Endothelial cell of umbilical vein (primary cell): Measurements from ENCODE around the gene GALNT1. TPM values are rescaled to one million over a fixed set of nuclear protein-coding genes. Genes with fewer than 3 reads are reported as not detected.
A peak's percentile ranks its signal among the peaks of the same experiment; 100 is the strongest.

Experiments
- BruUV-seq: library from RNA; stranded (reverse); fragments of 400-500 nt; replicated peaks from 2 replicates; lab custom pipeline; 2021; lab: Mats Ljungman, UMichigan
- CTCF ChIA-PET: fragments of 300-600, 350-600 bp; sonication (Branson Sonifier 250); formaldehyde crosslinking; loops from one replicate; lab custom pipeline; 2021; ENCODE audit warnings: antibody characterized with exemption, inconsistent platforms; lab: Charles Lee
- POLR2A ChIA-PET: fragments of 300-600, 350-600 bp; sonication (Branson Sonifier 250); formaldehyde crosslinking; loops from one replicate; lab custom pipeline; 2021; ENCODE audit warnings: antibody characterized with exemption, inconsistent platforms; lab: Charles Lee
- DNase-seq: peaks from one replicate; pipeline ENCODE4 v3.0.0-alpha.2; 2011; ENCODE audit warnings: low read depth, low spot score
- FAIRE-seq: peaks from 2 replicates; lab custom pipeline; 2011; peaks lifted over from hg19 to GRCh38; lab: Jason Lieb, UNC
- H2AFZ ChIP-seq: 2 replicates; pipeline ENCODE4 v1.6.0; 2012; ENCODE audit warnings: low read depth, low read length, control low read depth, inconsistent platforms
- H3K27ac ChIP-seq: 2 replicates; pipeline ENCODE4 v1.5.1; 2011; ENCODE audit warnings: low read depth, mild to moderate bottlenecking, control low read depth, low read length, moderate library complexity; ENCODE audit not compliant: insufficient read depth
- H3K27me3 ChIP-seq, 2 experiments: 2 replicates each; pipeline versions ENCODE4 v1.6.0 to v1.6.1; 2011; ENCODE audit warnings: low read length in 2 of 2, mixed read lengths in 1 of 2; ENCODE audit not compliant: control insufficient read depth in 2 of 2, insufficient read depth in 2 of 2
- H3K36me3 ChIP-seq, 2 experiments: 2 replicates in 1 of 2; 3 replicates in 1 of 2; pipeline ENCODE4 v1.5.1; 2011; ENCODE audit warnings: low read length in 2 of 2, mild to moderate bottlenecking in 1 of 2, moderate library complexity in 1 of 2; ENCODE audit not compliant: control insufficient read depth in 2 of 2, insufficient read depth in 2 of 2; ENCODE audit errors: extremely low read depth in 1 of 2
- H3K4me1 ChIP-seq: 3 replicates; pipeline ENCODE4 v1.5.1; 2011; ENCODE audit warnings: mild to moderate bottlenecking, low read length; ENCODE audit not compliant: control insufficient read depth, insufficient read depth; ENCODE audit errors: extremely low read depth
- H3K4me2 ChIP-seq: 2 replicates; pipeline ENCODE4 v1.6.1; 2011; ENCODE audit warnings: low read length, control low read depth, mixed read lengths; ENCODE audit not compliant: insufficient read depth
- H3K4me3 ChIP-seq, 3 experiments: fragments of 200-600 bp in 1 of 3; sonication (generic), shearing (Covaris generic) in 1 of 3; replicated peaks in 1 of 3; 2 replicates each; pipeline ENCODE4 v1.5.1; 2011 to 2016; ENCODE audit warnings: control low read depth in 3 of 3, low read length in 3 of 3, mild to moderate bottlenecking in 2 of 3, inconsistent platforms in 1 of 3, low read depth in 1 of 3, moderate library complexity in 1 of 3; ENCODE audit not compliant: insufficient read depth in 1 of 3
- H3K79me2 ChIP-seq: 2 replicates; pipeline ENCODE4 v1.6.0; 2012; ENCODE audit warnings: low read length, inconsistent platforms; ENCODE audit not compliant: control insufficient read depth, insufficient read depth
- H3K9ac ChIP-seq: replicated peaks from 2 replicates; pipeline ENCODE3; 2011; ENCODE audit warnings: low read length, control low read depth; ENCODE audit not compliant: insufficient read depth; ENCODE audit errors: extremely low read depth
- H3K9me1 ChIP-seq: replicated peaks from 3 replicates; pipeline ENCODE4 v1.6.0; 2011; ENCODE audit warnings: mild to moderate bottlenecking, low read length; ENCODE audit not compliant: control insufficient read depth, insufficient read depth; ENCODE audit errors: extremely low read depth
- H3K9me3 ChIP-seq: replicated peaks from 2 replicates; pipeline ENCODE4 v1.5.1; 2012; ENCODE audit warnings: low read length, inconsistent platforms; ENCODE audit not compliant: control insufficient read depth, insufficient read depth
- H4K20me1 ChIP-seq: replicated peaks from 2 replicates; pipeline ENCODE3; 2011; ENCODE audit warnings: mild to moderate bottlenecking, low read length; ENCODE audit not compliant: control insufficient read depth, insufficient read depth; ENCODE audit errors: extremely low read depth
- CTCF ChIP-seq, 2 donors: IDR thresholded peaks; 1 replicate in 1 of 2; 2 replicates in 1 of 2; pipeline ENCODE4 v1.5.1; 2011; ENCODE audit warnings: low read length in 2 of 2, mild to moderate bottlenecking in 2 of 2, moderate library complexity in 2 of 2, control low read depth in 1 of 2, inconsistent platforms in 1 of 2, low read depth in 1 of 2; ENCODE audit not compliant: insufficient read depth in 1 of 2; ENCODE audit errors: extremely low read depth in 1 of 2
- EZH2 ChIP-seq: IDR thresholded peaks from 2 replicates; pipeline ENCODE4 v1.6.1; 2012; ENCODE audit warnings: borderline replicate concordance, low read depth, mild to moderate bottlenecking, moderate library complexity, low read length, inconsistent platforms; ENCODE audit not compliant: severe bottlenecking
- FOS ChIP-seq: IDR thresholded peaks from 2 replicates; pipeline ENCODE4 v1.6.1; 2011; ENCODE audit warnings: mild to moderate bottlenecking, low read length, moderate library complexity, borderline replicate concordance; ENCODE audit not compliant: insufficient read depth
- GATA2 ChIP-seq: IDR thresholded peaks from 2 replicates; pipeline ENCODE4 v1.7.0; 2011; ENCODE audit warnings: low read depth, mild to moderate bottlenecking, moderate library complexity, mixed read lengths, low read length; ENCODE audit not compliant: insufficient read length, insufficient read depth
- JUN ChIP-seq: IDR thresholded peaks from 2 replicates; pipeline ENCODE4 v1.6.1; 2011; ENCODE audit warnings: borderline replicate concordance, low read depth; ENCODE audit not compliant: insufficient read length, insufficient read depth
- MYC ChIP-seq: IDR thresholded peaks from one replicate; pipeline ENCODE4 v1.6.1; 2011; ENCODE audit warnings: mild to moderate bottlenecking, low read depth, low read length
- POLR2A ChIP-seq: IDR thresholded peaks from 2 replicates; pipeline ENCODE4 v1.6.1; 2012; ENCODE audit warnings: low read depth, mild to moderate bottlenecking, control low read depth, low read length
- POLR2AphosphoS5 ChIP-seq: IDR thresholded peaks from 2 replicates; pipeline ENCODE4 v1.6.1; 2012; ENCODE audit warnings: low read depth, mild to moderate bottlenecking, control low read depth, low read length, moderate library complexity; ENCODE audit not compliant: insufficient read depth
- dilution Hi-C: fragments of 300-500 bp; cut with MboI; formaldehyde crosslinking; loops from one replicate; pipeline ENCODE4 v1.15.0; 2019; ENCODE audit warnings: low sequenced_read_pairs; ENCODE audit not compliant: extremely low pct_ligation_motif_present
- intact Hi-C: fragments of 100-400 bp; cut with micrococcal nuclease; formaldehyde crosslinking; loops from one replicate; pipeline ENCODE4 v1.10.0; 2022
- polyA plus RNA-seq, 4 experiments: library from polyadenylated mRNA; depleted of rRNA in 3 of 4; stranded (reverse) in 3 of 4; unstranded in 1 of 4; fragments of >200 nt; gene quantifications; 2 replicates each; pipeline versions ENCODE4 v1.2.1 to v1.2.3, GENCODE V29; 2011 to 2012; ENCODE audit warnings: missing spikeins in 1 of 4
- total RNA-seq: library from RNA; stranded (reverse); gene quantifications from 2 replicates; pipeline ENCODE4 v1.2.3, GENCODE V29; 2021
- TF ChIP-seq, protein P1 (sequence below): IDR thresholded peaks from 2 replicates; pipeline ENCODE4 v1.6.1; 2011; ENCODE audit not compliant: insufficient read depth, insufficient read length

GALNT1 gene
- total and polyA plus RNA-seq, 2 donors (not counting 3 experiments of a cell fraction or from before 2014, with no cell fraction given): 89.9 to 360 TPM

DNA sequence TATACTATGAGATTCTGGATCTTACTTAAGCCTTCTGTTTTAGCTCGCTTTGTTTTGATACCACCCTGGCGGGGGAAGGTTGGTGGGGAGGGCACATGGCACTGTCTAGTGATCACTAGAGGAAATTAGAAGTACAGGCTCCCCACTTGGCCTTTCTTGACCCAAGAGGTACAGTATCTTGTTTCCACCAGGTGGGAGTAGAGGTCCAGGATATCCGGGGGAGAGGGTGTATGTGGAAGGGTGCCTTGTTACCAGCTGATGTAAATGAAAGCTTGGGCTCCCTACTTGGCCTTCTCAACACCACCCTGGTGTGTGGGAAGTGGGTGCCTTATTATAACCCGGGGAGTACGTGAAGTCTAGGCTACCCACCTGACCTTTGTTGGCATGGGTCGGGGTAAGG is 7.5 kb downstream of the GALNT1 start:
- Histone ChIP-seq H3K9ac (no peak overlapping the region), H3K9me1 (no peaks in the 10 kb centered on the region), H4K20me1 (peaks cover 41% of the 10 kb centered on the region), H3K4me1 (peaks cover 2% of the 10 kb centered on the region), H3K27me3 (no peaks in the 10 kb centered on the region), H3K4me3 (no peak overlapping the region), H3K36me3 (peaks cover 0 to 2% of the 10 kb centered on the region in 2 experiments), H2AFZ (no peak overlapping the region), H3K79me2 (peaks cover 100% of the 10 kb centered on the region), H3K27ac (no peak overlapping the region), H3K9me3 (no peaks in the 10 kb centered on the region), H3K4me2 (no peak overlapping the region)
- no TSS peak for BruUV-seq
- dilution Hi-C loops: no loop called here
- no peak for FAIRE-seq
- TF ChIP-seq EZH2 (no peak), JUN (no peak), MYC (no peak), FOS (no peak), CTCF (IDR thresholded peaks at IDR 0.05; ENCODE audit: extremely low read depth in 1 of 2, insufficient read depth in 1 of 2, low read depth in 1 of 2, low read length in 2 of 2) (no peak), POLR2A (no peak), GATA2 (no peak), POLR2AphosphoS5 (no peak)
- TF ChIP-seq, protein P1, sequence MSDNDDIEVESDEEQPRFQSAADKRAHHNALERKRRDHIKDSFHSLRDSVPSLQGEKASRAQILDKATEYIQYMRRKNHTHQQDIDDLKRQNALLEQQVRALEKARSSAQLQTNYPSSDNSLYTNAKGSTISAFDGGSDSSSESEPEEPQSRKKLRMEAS: no peak
- POLR2A ChIA-PET: no interaction called here
- intact Hi-C loops: loop anchor here (10.0 kb wide), 2 partner anchors 354 to 386 kb away; partner anchors contain the start of gene RMP24
- CTCF ChIA-PET: interaction anchor here (0.8 to 1.4 kb wide), 4 partner anchors 35 to 417 kb away, joined by 3 to 5 read pairs (median 4); no protein-coding TSS in a partner anchor
- DNase-seq: peak; percentile 11
